SK-N-SH (cell line): Measurements from ENCODE around the gene WFDC12. TPM values are rescaled to one million over a fixed set of nuclear protein-coding genes. Genes with fewer than 3 reads are reported as not detected.

Experiments used
- CTCF ChIA-PET: fragments of 300-600, 350-600 bp; formaldehyde crosslinking; extraction: SDS; loops from one replicate; lab custom pipeline; 2021; lab: Yijun Ruan, JAX
- POLR2A ChIA-PET: fragments of 350-600 bp; sonication (Branson Sonifier 250); formaldehyde crosslinking; extraction: SDS; loops from one replicate; lab custom pipeline; 2020; ENCODE audit warnings: antibody characterized with exemption, inconsistent platforms; lab: Yijun Ruan, JAX
- DNase-seq: peaks from one replicate; pipeline ENCODE4 v3.0.0; 2012
- H2AFZ ChIP-seq: fragments of 200-600 bp; sonication (generic); 2 replicates; pipeline ENCODE4 v1.8.1; 2016; ENCODE audit warnings: antibody characterized with exemption, mild to moderate bottlenecking, low read depth
- H3F3A ChIP-seq: fragments of 200-600 bp; sonication (generic); replicated peaks from 2 replicates; pipeline ENCODE3; 2016; ENCODE audit warnings: antibody characterized with exemption, mild to moderate bottlenecking; ENCODE audit not compliant: insufficient read depth
- H3K27ac ChIP-seq, 2 experiments: fragments of 200-500 bp in 1 of 2; fragments of 200-600 bp in 1 of 2; sonication (Bioruptor generic) in 1 of 2; sonication (generic), shearing (Covaris generic) in 1 of 2; 2 replicates each; pipeline versions ENCODE4 v1.5.1 to v1.6.1; 2014 to 2016; ENCODE audit warnings: low read depth in 2 of 2, inconsistent platforms in 1 of 2, low read length in 1 of 2, mild to moderate bottlenecking in 1 of 2, mixed read lengths in 1 of 2
- H3K27me3 ChIP-seq: fragments of 200-600 bp; sonication (generic), shearing (Covaris generic); 2 replicates; pipeline ENCODE4 v1.6.1; 2016; ENCODE audit warnings: mixed run types; ENCODE audit not compliant: insufficient read depth
- H3K36me3 ChIP-seq, 2 experiments: fragments of 200-500 bp in 1 of 2; fragments of 200-600 bp in 1 of 2; sonication (Bioruptor generic) in 1 of 2; sonication (generic) in 1 of 2; replicated peaks in 1 of 2; 2 replicates each; pipeline versions ENCODE3 to v1.5.1; 2014 to 2016; ENCODE audit warnings: low read length in 1 of 2, mild to moderate bottlenecking in 1 of 2; ENCODE audit not compliant: insufficient read depth in 2 of 2, control insufficient read depth in 1 of 2
- H3K4me1 ChIP-seq, 2 experiments: fragments of 200-500 bp in 1 of 2; fragments of 200-600 bp in 1 of 2; sonication (Bioruptor generic) in 1 of 2; sonication (generic), shearing (Covaris generic) in 1 of 2; 2 replicates each; pipeline versions ENCODE4 v1.5.1 to v1.6.1; 2014 to 2016; ENCODE audit warnings: low read depth in 1 of 2, low read length in 1 of 2, mixed run types in 1 of 2; ENCODE audit not compliant: insufficient read depth in 2 of 2, control insufficient read depth in 1 of 2
- H3K4me2 ChIP-seq: fragments of 200-600 bp; sonication (generic), shearing (Covaris generic); 2 replicates; pipeline ENCODE4 v1.6.1; 2017; ENCODE audit warnings: mixed run types
- H3K4me3 ChIP-seq, 2 experiments: fragments of 200-500 bp in 1 of 2; fragments of 200-600 bp in 1 of 2; sonication (Bioruptor generic) in 1 of 2; sonication (generic), shearing (Covaris generic) in 1 of 2; 2 replicates each; pipeline versions ENCODE4 v1.5.1 to v1.8.1; 2014 to 2016; ENCODE audit warnings: low read depth in 2 of 2, inconsistent platforms in 1 of 2, low read length in 1 of 2, mild to moderate bottlenecking in 1 of 2, mixed read lengths in 1 of 2, moderate library complexity in 1 of 2
- H3K79me2 ChIP-seq: fragments of 200-600 bp; sonication (generic); 2 replicates; pipeline ENCODE4 v1.8.1; 2017; ENCODE audit warnings: mild to moderate bottlenecking; ENCODE audit not compliant: insufficient read depth
- H3K9ac ChIP-seq: fragments of 200-600 bp; sonication (generic); 2 replicates; pipeline ENCODE4 v1.6.1; 2017; ENCODE audit warnings: mixed run types
- H3K9me2 ChIP-seq: fragments of 200-600 bp; sonication (generic); 2 replicates; pipeline ENCODE4 v1.6.1; 2017; ENCODE audit warnings: mixed run types
- H3K9me3 ChIP-seq: fragments of 200-600 bp; sonication (generic); 2 replicates; pipeline ENCODE4 v1.6.1; 2017; ENCODE audit warnings: mixed run types, mild to moderate bottlenecking, moderate library complexity
- H4K20me1 ChIP-seq: fragments of 200-600 bp; sonication (generic); 2 replicates; pipeline ENCODE4 v1.6.1; 2017; ENCODE audit warnings: mild to moderate bottlenecking, mixed run types; ENCODE audit not compliant: insufficient read depth
- CHD2 ChIP-seq: fragments of 150-350 bp; IDR thresholded peaks from 2 replicates; pipeline ENCODE4 v1.6.1; 2018; ENCODE audit warnings: low read length; ENCODE audit not compliant: partially characterized antibody
- EP300 ChIP-seq, 2 experiments: IDR thresholded peaks; 2 replicates each; pipeline versions ENCODE4 v1.4.0 to v1.6.1; 2012; ENCODE audit warnings: borderline replicate concordance in 1 of 2, low read depth in 1 of 2, low read length in 1 of 2
- IRF3 ChIP-seq: fragments of 150-350 bp; IDR thresholded peaks from 2 replicates; pipeline ENCODE4 v1.6.1; 2016; ENCODE audit warnings: mild to moderate bottlenecking, low read depth, low read length
- JUND ChIP-seq: IDR thresholded peaks from 2 replicates; pipeline ENCODE4 v1.4.0; 2012
- MEF2A ChIP-seq: IDR thresholded peaks from 2 replicates; pipeline ENCODE4 v1.4.0; 2012; ENCODE audit warnings: low read depth, borderline replicate concordance
- PBX3 ChIP-seq: IDR thresholded peaks from 2 replicates; pipeline ENCODE4; 2012
- RCOR1 ChIP-seq: fragments of 150-350 bp; IDR thresholded peaks from 2 replicates; pipeline ENCODE4 v1.6.1; 2017; ENCODE audit warnings: antibody characterized with exemption, low read length
- REST ChIP-seq: IDR thresholded peaks from 2 replicates; pipeline ENCODE4 v1.6.1; 2012; ENCODE audit warnings: mild to moderate bottlenecking, low read depth, low read length, moderate library complexity
- RXRA ChIP-seq: IDR thresholded peaks from 2 replicates; pipeline ENCODE4 v1.4.0; 2012; ENCODE audit warnings: low read depth, mild to moderate bottlenecking, borderline replicate concordance
- SMC3 ChIP-seq: IDR thresholded peaks from 2 replicates; pipeline ENCODE4 v1.6.1; 2012; ENCODE audit warnings: low read depth, low read length, improper control_type of control experiment
- TCF12 ChIP-seq: IDR thresholded peaks from 2 replicates; pipeline ENCODE4 v1.4.0; 2012
- USF1 ChIP-seq: IDR thresholded peaks from 2 replicates; pipeline ENCODE4 v1.4.0; 2012; ENCODE audit warnings: low read depth, borderline replicate concordance
- USF2 ChIP-seq: fragments of 150-350 bp; IDR thresholded peaks from 2 replicates; pipeline ENCODE4 v1.6.1; 2017; ENCODE audit warnings: antibody characterized with exemption, low read length, low read depth, borderline replicate concordance
- ZBTB33 ChIP-seq: IDR thresholded peaks from 2 replicates; pipeline ENCODE4 v1.4.0; 2012; ENCODE audit warnings: low read depth, borderline replicate concordance
- WGBS: methylation state at CpG from one replicate; pipeline ENCODE4 v1.1.6; 2017; ENCODE audit warnings: low lambda C conversion rate; 5-methylcytosine and 5-hydroxymethylcytosine counted together
- polyA plus RNA-seq, 3 experiments: library from polyadenylated mRNA; depleted of rRNA; stranded (reverse); fragments of >200 nt; gene quantifications; 2 replicates each; pipeline ENCODE4 v1.2.3, GENCODE V29; 2012

Gene WFDC12
- polyA plus RNA-seq, 1 of the 3 experiments (the other 2 are of a cell fraction) = not detected

GRCh38 chr20:45104786-45105185 is 19.5 kb downstream of the WFDC12 start (continued):
- TF ChIP-seq EP300 (IDR thresholded peaks at IDR 0.05; ENCODE audit: borderline replicate concordance in 1 of 2, low read depth in 1 of 2, low read length in 1 of 2) (peak in 1 of 2 experiments; percentile 75; a peak in 2 of 4 replicates), SMC3 (no peak), ZBTB33 (no peak; the same call in 1 of the 2 replicates), JUND (peak; percentile 86), MEF2A (no peak; the same call in 1 of the 2 replicates), CHD2 (no peak), USF1 (peak; percentile 38)

- no peaks in the 10 kb centered on the region for H3K9me2 ChIP-seq
- no peak overlapping the region for H3K9ac ChIP-seq
- no peaks in the 10 kb centered on the region for H3K79me2 ChIP-seq
- no peak for DNase-seq
- H3K27me3 ChIP-seq = no peaks in the 10 kb centered on the region
- H3K4me3 ChIP-seq = no peak overlapping the region
- H3K4me2 ChIP-seq = no peak overlapping the region
- H3F3A ChIP-seq = peaks cover 14% of the 10 kb centered on the region
- POLR2A ChIA-PET = no interaction called here
- CTCF ChIA-PET = interaction anchor here (0.9 to 3.5 kb wide), 5 partner anchors 59 to 355 kb away, joined by 3 to 17 read pairs (median 5); no protein-coding TSS in a partner anchor
- H3K9me3 ChIP-seq = no peaks in the 10 kb centered on the region
- no peak overlapping the region for H3K27ac ChIP-seq
- 75% methylated on average over 2 of the region's 2 CpGs for WGBS
- H2AFZ ChIP-seq = no peak overlapping the region
- H4K20me1 ChIP-seq = no peaks in the 10 kb centered on the region
- TF ChIP-seq TCF12 = no peak
- no peak for TF ChIP-seq JUND
- TF ChIP-seq IRF3 = no peak
- no peak for TF ChIP-seq USF1
- TF ChIP-seq MEF2A = no peak
- TF ChIP-seq USF2 = no peak
- TF ChIP-seq REST = no peak
- no peak for TF ChIP-seq ZBTB33
- no peak for TF ChIP-seq PBX3
- no peak for TF ChIP-seq RXRA
- TF ChIP-seq RCOR1 = no peak
- H3K36me3 ChIP-seq = no peaks in the 10 kb centered on the region
- H3K4me1 ChIP-seq = peaks cover 0 to 2% of the 10 kb centered on the region in 2 experiments; a peak in 1 of 4 replicates
Observed at GRCh38 chr20:45103072-45103471, 21.2 kb downstream of the WFDC12 start.
